ENCODE measurements around the gene VTN. TPM values are rescaled to one million over a fixed set of nuclear protein-coding genes. Genes with fewer than 3 reads are reported as not detected.
A peak's percentile ranks its signal among the peaks of the same experiment; 100 is the strongest.

VTN gene
- total and polyA plus RNA-seq, 10 donors, result 0.84 to 4.0 (median 1.6) TPM

DNA sequence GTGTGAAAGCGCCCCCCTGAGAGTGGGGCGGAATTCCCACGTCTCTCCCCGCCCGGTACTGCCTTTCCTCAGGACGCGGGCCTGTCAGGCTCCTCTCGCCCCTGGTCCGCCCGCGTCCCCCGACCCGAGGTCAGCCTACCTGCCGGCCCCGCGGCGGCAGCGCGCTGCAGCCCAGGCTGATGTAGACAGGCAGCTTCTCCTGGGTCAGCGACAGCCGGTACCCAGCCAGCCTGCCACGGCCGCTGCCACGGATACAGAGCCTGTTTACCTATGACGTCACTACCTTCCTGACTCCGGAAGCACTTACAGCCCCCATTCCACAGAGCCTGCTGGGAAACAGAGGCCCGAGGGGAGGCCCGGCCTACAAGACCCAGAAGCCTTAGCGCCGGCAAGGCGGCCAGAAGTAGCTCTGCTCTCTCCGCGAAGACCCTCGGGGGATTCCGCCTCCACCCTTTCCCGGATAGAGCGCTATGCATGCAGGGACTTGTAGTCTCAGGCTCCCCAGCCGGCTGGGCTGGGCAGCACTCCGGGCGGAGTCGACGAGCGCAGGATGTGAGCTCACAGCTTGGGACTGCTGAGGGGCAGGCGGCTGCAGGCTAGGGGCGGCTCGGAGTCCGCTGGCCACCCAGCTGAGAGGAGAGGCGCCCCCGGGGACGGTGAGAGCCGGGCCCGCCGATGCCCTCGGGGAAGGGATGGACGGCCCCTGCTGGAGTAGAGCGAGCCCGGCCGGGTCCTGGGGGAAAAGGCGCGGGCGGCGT is 34.7 kb downstream of the VTN start, which contains the start of the genes IFT20 and TNFAIP1:
Gene IFT20 (minus strand): TSS at position 272 of the 758 bp plus-strand sequence. CDS start 3,487 bp downstream, outside the sequence.
Gene TNFAIP1 (plus strand): TSS at position 561 of the 758 bp plus-strand sequence. CDS start 3,761 bp downstream, outside the sequence.
- Histone ChIP-seq H3K9me3 (no peaks in the 10 kb centered on the region), H3K27ac (peak within 1 kb of the TSS; percentile 89 to 98 (median 96)), H3K27me3 (replicated peaks in 1 of 7) (no peaks in the 10 kb centered on the region), H3K36me3 (peaks cover 4 to 39% (median 25%) of the 10 kb centered on the region in 6 donors), H3K4me1 (peaks cover 20 to 81% (median 63%) of the 10 kb centered on the region in 6 donors), H3K4me3 (peak within 1 kb of the TSS; percentile 72 to 98 (median 85))
- intact Hi-C loops (cut with DNase I; ENCODE audit: low total_unique reads), result no loop called here
- peak; percentile 99 for TF ChIP-seq POLR2AphosphoS5 (IDR thresholded peaks at IDR 0.05)
- TF ChIP-seq, protein P1, sequence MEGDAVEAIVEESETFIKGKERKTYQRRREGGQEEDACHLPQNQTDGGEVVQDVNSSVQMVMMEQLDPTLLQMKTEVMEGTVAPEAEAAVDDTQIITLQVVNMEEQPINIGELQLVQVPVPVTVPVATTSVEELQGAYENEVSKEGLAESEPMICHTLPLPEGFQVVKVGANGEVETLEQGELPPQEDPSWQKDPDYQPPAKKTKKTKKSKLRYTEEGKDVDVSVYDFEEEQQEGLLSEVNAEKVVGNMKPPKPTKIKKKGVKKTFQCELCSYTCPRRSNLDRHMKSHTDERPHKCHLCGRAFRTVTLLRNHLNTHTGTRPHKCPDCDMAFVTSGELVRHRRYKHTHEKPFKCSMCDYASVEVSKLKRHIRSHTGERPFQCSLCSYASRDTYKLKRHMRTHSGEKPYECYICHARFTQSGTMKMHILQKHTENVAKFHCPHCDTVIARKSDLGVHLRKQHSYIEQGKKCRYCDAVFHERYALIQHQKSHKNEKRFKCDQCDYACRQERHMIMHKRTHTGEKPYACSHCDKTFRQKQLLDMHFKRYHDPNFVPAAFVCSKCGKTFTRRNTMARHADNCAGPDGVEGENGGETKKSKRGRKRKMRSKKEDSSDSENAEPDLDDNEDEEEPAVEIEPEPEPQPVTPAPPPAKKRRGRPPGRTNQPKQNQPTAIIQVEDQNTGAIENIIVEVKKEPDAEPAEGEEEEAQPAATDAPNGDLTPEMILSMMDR (IDR thresholded peaks at IDR 0.05 in 8 of 11, conservative IDR thresholded peaks at IDR 0.05 in 3 of 11), result peak in 4 of 11 experiments; percentile 12 to 23 (median 20)
- TF ChIP-seq POLR2A (IDR thresholded peaks at IDR 0.05), result peak; percentile 36 to 97 (median 91)
- DNase-seq, result peak; percentile 100
- WGBS, 5 donors, result 0 to 2% (median 0%) methylated on average over 31 to 62 of the region's 62 CpGs

DNA sequence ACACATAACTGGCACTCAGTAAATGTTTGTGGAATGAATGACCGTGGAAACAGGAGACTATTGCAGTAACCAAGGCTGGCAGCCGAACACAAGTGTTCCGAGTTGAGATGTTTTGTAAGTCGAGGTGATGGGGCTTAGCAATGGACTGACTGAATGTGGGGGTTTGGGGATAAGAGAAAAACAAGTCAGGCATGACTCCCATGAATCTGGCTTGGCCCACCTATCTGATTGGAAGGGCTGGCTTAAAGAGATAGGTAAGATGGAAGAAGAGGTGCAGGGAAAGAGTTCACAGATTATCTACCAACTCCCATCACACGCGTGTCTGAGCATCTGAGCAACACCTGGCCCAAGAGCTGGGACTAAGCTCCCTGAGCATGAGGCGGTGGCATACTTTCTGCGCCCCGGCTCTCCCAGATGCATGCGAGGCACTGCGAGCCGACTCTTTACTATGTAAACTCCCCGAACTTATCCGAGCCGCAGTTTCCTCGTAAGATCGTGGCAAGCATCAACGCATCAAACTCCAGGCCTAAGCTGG is 35.4 kb downstream of the VTN start:
- H3K27me3 ChIP-seq (replicated peaks in 1 of 7), result no peaks in the 10 kb centered on the region
- peak overlapping the region; percentile 72 to 98 (median 84) for H3K4me3 ChIP-seq
- TF ChIP-seq POLR2AphosphoS5 (IDR thresholded peaks at IDR 0.05), result no peak
- TF ChIP-seq, protein P1 (IDR thresholded peaks at IDR 0.05 in 8 of 11, conservative IDR thresholded peaks at IDR 0.05 in 3 of 11), result no peak
- no peak for TF ChIP-seq POLR2A (IDR thresholded peaks at IDR 0.05)
- peak overlapping the region; percentile 45 to 98 (median 96) for H3K27ac ChIP-seq
- peaks cover 20 to 75% (median 56%) of the 10 kb centered on the region in 6 donors for H3K4me1 ChIP-seq
- 12 to 15% (median 12%) methylated on average over 17 to 18 of the region's 18 CpGs for whole genome bisulfite sequencing, 5 donors
- H3K36me3 ChIP-seq, result peaks cover 4 to 39% (median 27%) of the 10 kb centered on the region in 6 donors
- intact Hi-C loops (cut with DNase I; ENCODE audit: low total_unique reads), result no loop called here
- DNase-seq, result no peak
- no peaks in the 10 kb centered on the region for H3K9me3 ChIP-seq

DNA sequence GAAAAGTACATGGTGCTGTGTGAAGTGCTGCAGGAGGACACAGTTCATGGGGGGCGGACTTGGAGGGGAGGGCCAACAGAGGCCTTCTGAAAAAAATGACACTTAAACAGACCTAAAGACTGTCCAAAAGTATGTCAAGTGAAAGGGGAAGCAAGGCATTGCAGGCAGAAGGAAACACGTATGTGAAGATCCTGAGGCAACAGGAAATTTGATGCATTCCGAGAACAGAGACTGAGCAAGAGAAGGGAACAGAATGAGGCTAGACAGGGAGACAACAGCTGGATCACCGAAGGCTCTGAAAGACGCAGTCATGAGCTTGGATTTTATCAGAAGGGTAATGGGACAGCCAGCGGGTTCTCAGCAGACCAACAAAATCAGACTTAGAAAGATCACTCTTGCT is 35.9 kb downstream of the VTN start:
- intact Hi-C loops (cut with DNase I; ENCODE audit: low total_unique reads), result no loop called here
- WGBS, 5 donors, result 40 to 64% (median 47%) methylated on average over 6 of the region's 6 CpGs
- no peak for DNase-seq
- peak in 1 of 3 donors; percentile 59 for TF ChIP-seq POLR2AphosphoS5 (IDR thresholded peaks at IDR 0.05)
- TF ChIP-seq POLR2A (IDR thresholded peaks at IDR 0.05), result no peak
- peaks cover 20 to 69% (median 51%) of the 10 kb centered on the region in 6 donors for H3K4me1 ChIP-seq
- H3K4me3 ChIP-seq, result peak overlapping the region in 6 of 8 donors; percentile 72 to 98 (median 88)
- no peaks in the 10 kb centered on the region for H3K27me3 ChIP-seq (replicated peaks in 1 of 7)
- no peaks in the 10 kb centered on the region for H3K9me3 ChIP-seq
- H3K36me3 ChIP-seq, result peaks cover 4 to 39% (median 29%) of the 10 kb centered on the region in 6 donors
- H3K27ac ChIP-seq, result peak overlapping the region in 7 of 8 donors; percentile 94 to 98 (median 96)

DNA sequence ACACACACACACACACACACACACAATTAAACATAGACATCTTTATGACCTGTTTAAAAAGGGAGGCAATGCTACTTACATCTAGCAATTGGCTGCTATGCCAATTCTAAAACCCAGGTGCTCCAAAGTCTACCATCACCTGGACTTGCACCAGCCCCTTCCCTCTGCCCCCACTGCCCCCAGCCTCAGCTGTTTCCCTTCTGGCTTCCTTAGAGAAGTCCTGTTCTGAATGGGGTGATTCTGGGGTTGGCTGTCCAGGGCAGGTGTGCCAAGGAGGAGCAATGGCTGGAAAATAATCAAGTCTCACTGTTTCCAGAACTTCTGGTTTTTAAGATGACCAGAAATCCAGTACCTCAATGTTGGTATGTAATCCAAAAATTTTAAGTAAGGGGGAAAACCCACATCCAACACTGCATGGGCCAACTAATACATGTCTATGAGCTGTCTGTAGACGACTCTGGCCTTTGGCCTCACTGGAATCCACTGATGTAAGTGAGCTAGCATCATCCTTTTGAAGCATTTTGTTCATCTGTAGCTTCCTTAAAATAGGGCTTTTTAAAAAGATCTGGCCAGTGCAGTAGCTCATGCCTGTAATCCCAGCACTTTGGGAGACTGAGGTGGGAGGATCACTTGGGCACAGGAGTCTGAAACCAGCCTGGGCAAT is 36.9 kb downstream of the VTN start:
- peak overlapping the region in 4 of 8 donors; percentile 95 to 97 (median 96) for H3K27ac ChIP-seq
- H3K36me3 ChIP-seq, result peaks cover 4 to 45% (median 37%) of the 10 kb centered on the region in 6 donors
- DNase-seq, result no peak
- intact Hi-C loops (cut with DNase I; ENCODE audit: low total_unique reads), result no loop called here
- no peaks in the 10 kb centered on the region for H3K9me3 ChIP-seq
- H3K4me3 ChIP-seq, result peak overlapping the region in 1 of 8 donors; percentile 83
- whole genome bisulfite sequencing, 5 donors, result 68 to 89% (median 75%) methylated on average over 1 of the region's 1 CpG
- H3K27me3 ChIP-seq (replicated peaks in 1 of 7), result no peaks in the 10 kb centered on the region
- TF ChIP-seq POLR2A (IDR thresholded peaks at IDR 0.05) (no peak), POLR2AphosphoS5 (IDR thresholded peaks at IDR 0.05) (no peak)
- TF ChIP-seq, protein P1 (IDR thresholded peaks at IDR 0.05 in 8 of 11, conservative IDR thresholded peaks at IDR 0.05 in 3 of 11), result no peak
- H3K4me1 ChIP-seq, result peaks cover 20 to 60% (median 46%) of the 10 kb centered on the region in 6 donors
